Measurements from ENCODE around the gene NFATC2. TPM values are rescaled to one million over a fixed set of nuclear protein-coding genes. Genes with fewer than 3 reads are reported as not detected.

NFATC2 gene
- total RNA-seq, 4 donors from 2014 or later = 5.7 to 36.4 (median 12.0) TPM

DNA sequence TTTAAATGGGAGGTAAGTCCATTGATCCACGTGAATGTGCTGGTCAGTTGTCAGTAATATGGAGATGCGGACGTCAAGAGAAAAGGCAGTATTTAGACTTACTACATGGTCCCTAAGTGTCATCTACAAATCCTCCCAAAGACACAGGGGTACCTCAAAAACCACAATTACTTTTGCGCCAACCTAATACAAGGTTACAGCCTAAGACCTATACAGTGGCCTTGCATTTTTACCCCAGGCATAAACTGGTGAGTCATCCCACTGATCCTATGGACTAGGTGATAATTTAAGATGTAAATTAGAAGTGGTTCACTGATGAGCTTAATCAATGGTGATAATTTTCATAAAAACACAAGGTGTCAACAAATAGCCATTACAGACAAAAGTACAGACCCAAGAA, 141.0 kb downstream of the NFATC2 start:
- Histone ChIP-seq H3K9me3 (no peaks in the 10 kb centered on the region), H3K27ac (no peak overlapping the region), H3K27me3 (no peaks in the 10 kb centered on the region), H3K36me3 (no peaks in the 10 kb centered on the region), H3K4me1 (no peaks in the 10 kb centered on the region), H3K4me3 (no peak overlapping the region)
- no peak for TF ChIP-seq POLR2A (IDR thresholded peaks at IDR 0.05)
- TF ChIP-seq, protein P1, sequence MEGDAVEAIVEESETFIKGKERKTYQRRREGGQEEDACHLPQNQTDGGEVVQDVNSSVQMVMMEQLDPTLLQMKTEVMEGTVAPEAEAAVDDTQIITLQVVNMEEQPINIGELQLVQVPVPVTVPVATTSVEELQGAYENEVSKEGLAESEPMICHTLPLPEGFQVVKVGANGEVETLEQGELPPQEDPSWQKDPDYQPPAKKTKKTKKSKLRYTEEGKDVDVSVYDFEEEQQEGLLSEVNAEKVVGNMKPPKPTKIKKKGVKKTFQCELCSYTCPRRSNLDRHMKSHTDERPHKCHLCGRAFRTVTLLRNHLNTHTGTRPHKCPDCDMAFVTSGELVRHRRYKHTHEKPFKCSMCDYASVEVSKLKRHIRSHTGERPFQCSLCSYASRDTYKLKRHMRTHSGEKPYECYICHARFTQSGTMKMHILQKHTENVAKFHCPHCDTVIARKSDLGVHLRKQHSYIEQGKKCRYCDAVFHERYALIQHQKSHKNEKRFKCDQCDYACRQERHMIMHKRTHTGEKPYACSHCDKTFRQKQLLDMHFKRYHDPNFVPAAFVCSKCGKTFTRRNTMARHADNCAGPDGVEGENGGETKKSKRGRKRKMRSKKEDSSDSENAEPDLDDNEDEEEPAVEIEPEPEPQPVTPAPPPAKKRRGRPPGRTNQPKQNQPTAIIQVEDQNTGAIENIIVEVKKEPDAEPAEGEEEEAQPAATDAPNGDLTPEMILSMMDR (IDR thresholded peaks at IDR 0.05) = no peak
- DNase-seq = no peak
- intact Hi-C loops (cut with DNase I; ENCODE audit: low total_unique reads) = no loop called here

DNA sequence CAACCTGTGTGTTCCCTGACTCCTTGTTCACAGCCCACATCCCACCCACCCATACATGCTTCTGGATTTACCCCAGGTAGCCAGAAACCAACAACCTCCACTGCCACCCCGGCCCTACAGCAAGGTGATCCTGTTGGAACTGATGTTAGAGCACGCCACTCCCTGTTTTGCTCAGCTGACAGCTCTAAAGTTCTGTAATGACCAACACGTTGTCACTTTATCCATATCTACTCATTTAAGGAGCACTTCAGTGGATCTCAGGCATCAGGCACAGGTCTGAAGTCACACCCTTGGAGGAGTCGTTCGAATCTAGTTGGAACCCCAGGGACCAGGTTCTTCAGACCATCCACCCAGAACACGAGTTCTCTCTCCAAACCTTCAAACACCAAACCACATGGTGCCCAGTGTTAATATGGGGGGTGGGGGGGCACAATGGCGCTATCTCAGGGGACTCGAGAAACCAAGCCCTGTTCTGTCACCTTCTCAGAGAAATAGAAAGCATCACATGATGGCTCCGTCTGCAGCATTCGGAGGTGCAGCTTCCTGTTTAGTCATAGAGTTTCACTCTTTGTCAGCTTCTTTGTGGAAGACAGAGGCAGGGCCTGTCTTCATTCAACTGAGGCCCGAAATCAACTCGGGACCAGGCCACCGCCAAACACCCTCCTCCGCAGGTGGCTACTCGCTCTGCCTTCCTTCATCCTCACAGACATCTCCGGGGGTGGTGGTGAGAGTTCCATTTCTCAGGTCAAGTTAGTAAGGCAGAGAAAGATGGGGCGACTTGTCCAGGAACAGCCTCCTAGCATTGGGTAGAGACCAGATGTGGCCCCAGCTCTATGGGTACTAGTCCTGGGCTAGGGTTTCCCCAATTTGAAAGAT, 142.2 kb downstream of the NFATC2 start:
- H3K27ac ChIP-seq = no peak overlapping the region
- no peaks in the 10 kb centered on the region for H3K36me3 ChIP-seq
- intact Hi-C loops (cut with DNase I; ENCODE audit: low total_unique reads) = no loop called here
- H3K9me3 ChIP-seq = no peaks in the 10 kb centered on the region
- H3K4me1 ChIP-seq = no peaks in the 10 kb centered on the region
- no peaks in the 10 kb centered on the region for H3K27me3 ChIP-seq
- TF ChIP-seq, protein P1 (IDR thresholded peaks at IDR 0.05) = no peak
- TF ChIP-seq POLR2A (IDR thresholded peaks at IDR 0.05) = no peak
- DNase-seq = no peak
- no peak overlapping the region for H3K4me3 ChIP-seq

DNA sequence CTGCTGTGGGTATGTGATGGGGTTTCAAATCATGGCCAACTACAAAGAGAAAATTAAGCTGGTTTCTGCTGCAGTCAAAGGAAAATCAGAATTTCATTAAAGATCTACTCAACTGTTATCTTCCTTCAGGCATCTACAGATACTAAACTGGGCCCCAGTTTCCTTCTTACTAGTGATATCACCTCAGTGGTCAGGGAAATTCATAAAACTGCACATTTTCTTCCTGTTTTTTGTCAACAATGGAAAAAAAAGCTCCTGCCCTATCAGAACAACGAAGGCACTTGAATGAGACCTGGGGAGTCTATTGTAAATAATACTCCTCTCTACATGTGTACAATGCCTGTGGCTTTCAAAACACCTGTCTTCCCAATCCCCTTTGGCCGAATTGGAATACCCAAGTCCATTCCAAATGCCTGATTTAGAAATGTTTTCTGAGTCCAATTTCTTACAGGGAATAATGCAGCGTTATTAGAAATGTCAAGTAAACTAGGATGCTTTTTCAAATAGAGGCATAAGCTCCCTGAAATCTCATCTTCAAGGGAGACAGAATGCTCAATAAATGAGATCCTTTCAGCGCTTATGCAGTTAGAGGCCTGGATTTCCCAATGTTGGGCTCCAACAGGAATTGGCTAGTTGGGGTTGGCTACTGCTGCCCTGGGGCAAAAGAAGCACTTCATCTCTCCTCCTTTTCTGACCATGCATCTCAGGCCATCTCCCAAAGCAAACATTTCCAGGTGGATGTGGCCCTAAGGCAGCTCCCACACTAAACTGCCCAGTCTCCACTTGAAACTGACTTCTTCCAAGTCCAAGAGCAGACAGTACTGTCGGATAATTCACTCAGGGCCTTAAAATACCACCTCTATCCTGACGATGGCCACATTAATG, 143.3 kb downstream of the NFATC2 start:
- TF ChIP-seq, protein P1 (IDR thresholded peaks at IDR 0.05) = no peak
- TF ChIP-seq POLR2A (IDR thresholded peaks at IDR 0.05) = no peak
- Histone ChIP-seq H3K36me3 (no peaks in the 10 kb centered on the region), H3K4me3 (no peak overlapping the region), H3K27me3 (no peaks in the 10 kb centered on the region), H3K9me3 (no peaks in the 10 kb centered on the region), H3K27ac (no peak overlapping the region), H3K4me1 (no peaks in the 10 kb centered on the region)
- no peak for DNase-seq
- intact Hi-C loops (cut with DNase I; ENCODE audit: low total_unique reads) = no loop called here

DNA sequence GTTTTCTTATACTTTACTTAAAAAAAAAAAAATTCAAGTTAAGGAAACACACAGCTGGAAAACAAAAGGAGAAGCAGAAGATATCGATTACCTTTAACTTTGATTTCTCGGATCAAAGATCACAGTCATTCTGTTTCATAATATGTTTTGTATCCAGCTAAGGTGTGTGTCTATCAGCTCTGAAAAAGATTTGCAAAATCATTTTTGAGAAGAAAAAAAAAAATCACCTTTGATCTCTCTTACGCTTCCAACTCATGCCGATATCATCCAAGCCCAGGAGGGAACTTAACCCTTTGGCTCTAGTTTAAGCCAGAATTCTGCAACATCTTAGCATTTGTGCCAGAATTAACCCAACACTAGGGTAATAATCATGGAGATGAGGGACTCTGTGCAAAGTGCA, 144.0 kb downstream of the NFATC2 start:
- Histone ChIP-seq H3K9me3 (no peaks in the 10 kb centered on the region), H3K4me1 (no peaks in the 10 kb centered on the region), H3K36me3 (no peaks in the 10 kb centered on the region), H3K27ac (no peak overlapping the region), H3K4me3 (no peak overlapping the region), H3K27me3 (no peaks in the 10 kb centered on the region)
- DNase-seq = no peak
- intact Hi-C loops (cut with DNase I; ENCODE audit: low total_unique reads) = no loop called here
- TF ChIP-seq, protein P1 (IDR thresholded peaks at IDR 0.05) = no peak
- no peak for TF ChIP-seq POLR2A (IDR thresholded peaks at IDR 0.05)

DNA sequence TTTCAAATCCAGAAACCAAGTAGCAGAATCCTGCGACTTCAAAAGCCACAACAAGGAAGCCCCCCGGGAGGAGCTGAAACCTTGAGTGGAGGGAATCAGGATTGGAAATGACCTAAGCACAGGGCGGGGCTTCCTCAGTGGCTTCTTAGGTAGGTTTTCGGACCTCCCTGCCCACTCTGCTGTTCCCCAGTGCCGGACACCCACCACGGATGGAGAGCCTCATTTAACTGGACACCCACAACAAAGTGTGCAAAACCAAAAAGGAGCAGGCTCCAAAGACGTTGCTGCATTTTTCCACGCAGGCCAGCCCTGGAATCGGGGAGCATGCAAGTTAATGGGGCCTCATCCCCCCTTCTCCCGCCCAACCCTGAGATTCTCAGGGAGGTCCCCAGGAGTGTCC, 144.4 kb downstream of the NFATC2 start:
- no peak for DNase-seq

More for the DNA sequence above, 144.4 kb downstream of the NFATC2 start:
- no peak for TF ChIP-seq POLR2A (IDR thresholded peaks at IDR 0.05)
- TF ChIP-seq, protein P1 (IDR thresholded peaks at IDR 0.05) = no peak
- intact Hi-C loops (cut with DNase I; ENCODE audit: low total_unique reads) = no loop called here
- no peaks in the 10 kb centered on the region for H3K27me3 ChIP-seq
- no peak overlapping the region for H3K27ac ChIP-seq
- no peaks in the 10 kb centered on the region for H3K9me3 ChIP-seq
- no peaks in the 10 kb centered on the region for H3K36me3 ChIP-seq
- no peak overlapping the region for H3K4me3 ChIP-seq
- H3K4me1 ChIP-seq = no peaks in the 10 kb centered on the region

Measured in uterus (tissue), 4 donors.